ENCODE measurements around the gene UMODL1.

UMODL1 gene

DNA sequence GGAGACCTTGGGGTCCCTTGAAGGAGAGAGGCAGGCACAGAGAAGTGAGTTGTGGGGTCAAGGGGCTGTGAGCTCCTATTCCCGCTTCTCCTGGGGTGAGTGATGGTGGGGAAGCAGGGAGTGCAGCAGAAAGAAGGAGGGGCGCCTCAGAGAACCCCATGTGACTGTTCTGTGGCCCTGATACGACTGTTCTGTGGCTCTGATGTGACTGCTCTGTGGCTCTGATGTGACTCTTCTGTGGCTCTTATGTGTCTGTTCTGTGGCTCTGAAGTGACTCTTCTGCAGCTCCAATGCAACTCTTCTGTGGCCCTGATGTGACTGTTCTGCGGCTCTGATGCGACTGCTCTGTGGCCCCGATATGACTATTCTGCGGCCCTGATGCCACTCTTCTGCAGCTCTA lies 29.9 kb upstream of the UMODL1 start:
- H3K4me3 ChIP-seq (ENCODE audit: low read depth, low read length), result no peak overlapping the region
- H3K27me3 ChIP-seq, result no peaks in the 10 kb centered on the region
- no peaks in the 10 kb centered on the region for H3K36me3 ChIP-seq
- H3K9me3 ChIP-seq, result no peaks in the 10 kb centered on the region
- DNase-seq, result no peak
- H3K4me1 ChIP-seq, result no peaks in the 10 kb centered on the region
- TF ChIP-seq, protein P1, sequence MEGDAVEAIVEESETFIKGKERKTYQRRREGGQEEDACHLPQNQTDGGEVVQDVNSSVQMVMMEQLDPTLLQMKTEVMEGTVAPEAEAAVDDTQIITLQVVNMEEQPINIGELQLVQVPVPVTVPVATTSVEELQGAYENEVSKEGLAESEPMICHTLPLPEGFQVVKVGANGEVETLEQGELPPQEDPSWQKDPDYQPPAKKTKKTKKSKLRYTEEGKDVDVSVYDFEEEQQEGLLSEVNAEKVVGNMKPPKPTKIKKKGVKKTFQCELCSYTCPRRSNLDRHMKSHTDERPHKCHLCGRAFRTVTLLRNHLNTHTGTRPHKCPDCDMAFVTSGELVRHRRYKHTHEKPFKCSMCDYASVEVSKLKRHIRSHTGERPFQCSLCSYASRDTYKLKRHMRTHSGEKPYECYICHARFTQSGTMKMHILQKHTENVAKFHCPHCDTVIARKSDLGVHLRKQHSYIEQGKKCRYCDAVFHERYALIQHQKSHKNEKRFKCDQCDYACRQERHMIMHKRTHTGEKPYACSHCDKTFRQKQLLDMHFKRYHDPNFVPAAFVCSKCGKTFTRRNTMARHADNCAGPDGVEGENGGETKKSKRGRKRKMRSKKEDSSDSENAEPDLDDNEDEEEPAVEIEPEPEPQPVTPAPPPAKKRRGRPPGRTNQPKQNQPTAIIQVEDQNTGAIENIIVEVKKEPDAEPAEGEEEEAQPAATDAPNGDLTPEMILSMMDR (IDR thresholded peaks at IDR 0.05; ENCODE audit: low read depth, low read length), result no peak

DNA sequence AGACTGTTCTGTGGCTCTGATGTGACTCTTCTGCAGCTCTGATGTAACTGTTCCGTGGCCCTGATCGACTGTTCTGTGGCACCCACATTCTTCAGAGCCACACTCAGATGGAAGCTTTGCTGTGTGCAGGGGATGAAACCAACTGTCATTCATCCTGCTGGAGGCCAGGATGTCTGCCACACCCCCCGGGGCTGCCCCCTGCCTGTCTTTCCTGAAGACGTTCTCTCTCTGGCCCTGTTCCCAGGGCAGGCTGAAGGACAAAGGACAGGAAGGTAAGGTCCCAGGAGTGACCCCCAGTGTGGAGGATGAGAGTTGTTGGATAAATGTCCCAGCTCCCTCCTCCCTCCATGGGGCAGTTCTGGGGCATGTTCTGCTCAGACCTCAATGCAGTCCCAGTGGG lies 29.4 kb upstream of the UMODL1 start:
- H3K4me3 ChIP-seq (ENCODE audit: low read depth, low read length), result no peak overlapping the region
- H3K27me3 ChIP-seq, result no peaks in the 10 kb centered on the region
- H3K4me1 ChIP-seq, result no peaks in the 10 kb centered on the region
- H3K36me3 ChIP-seq, result no peaks in the 10 kb centered on the region
- TF ChIP-seq, protein P1 (IDR thresholded peaks at IDR 0.05; ENCODE audit: low read depth, low read length), result no peak
- DNase-seq, result no peak
- H3K9me3 ChIP-seq, result no peaks in the 10 kb centered on the region

DNA sequence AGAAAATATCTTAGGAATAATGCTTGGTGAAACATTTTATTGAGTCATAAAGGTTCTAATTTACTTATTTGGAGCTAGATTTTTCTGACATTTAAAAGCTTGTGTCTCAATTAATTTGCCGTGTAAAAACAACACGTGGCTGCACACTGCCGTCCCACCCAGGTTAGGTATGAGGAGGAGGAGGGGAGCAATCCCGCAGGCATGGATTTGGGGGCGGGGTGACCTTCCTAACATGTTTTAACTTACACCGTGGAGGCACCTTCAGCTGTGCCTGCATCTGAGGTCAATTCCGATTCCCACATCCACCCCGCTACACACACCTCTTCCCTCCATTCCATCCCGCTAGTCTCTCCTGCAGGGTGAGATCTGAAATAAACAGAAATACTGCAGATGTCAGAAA lies 28.5 kb upstream of the UMODL1 start:
- TF ChIP-seq, protein P1 (IDR thresholded peaks at IDR 0.05; ENCODE audit: low read depth, low read length), result no peak
- no peak for DNase-seq
- Histone ChIP-seq H3K4me1 (no peaks in the 10 kb centered on the region), H3K4me3 (ENCODE audit: low read depth, low read length) (no peak overlapping the region), H3K9me3 (no peaks in the 10 kb centered on the region), H3K27me3 (no peaks in the 10 kb centered on the region), H3K36me3 (no peaks in the 10 kb centered on the region)

DNA sequence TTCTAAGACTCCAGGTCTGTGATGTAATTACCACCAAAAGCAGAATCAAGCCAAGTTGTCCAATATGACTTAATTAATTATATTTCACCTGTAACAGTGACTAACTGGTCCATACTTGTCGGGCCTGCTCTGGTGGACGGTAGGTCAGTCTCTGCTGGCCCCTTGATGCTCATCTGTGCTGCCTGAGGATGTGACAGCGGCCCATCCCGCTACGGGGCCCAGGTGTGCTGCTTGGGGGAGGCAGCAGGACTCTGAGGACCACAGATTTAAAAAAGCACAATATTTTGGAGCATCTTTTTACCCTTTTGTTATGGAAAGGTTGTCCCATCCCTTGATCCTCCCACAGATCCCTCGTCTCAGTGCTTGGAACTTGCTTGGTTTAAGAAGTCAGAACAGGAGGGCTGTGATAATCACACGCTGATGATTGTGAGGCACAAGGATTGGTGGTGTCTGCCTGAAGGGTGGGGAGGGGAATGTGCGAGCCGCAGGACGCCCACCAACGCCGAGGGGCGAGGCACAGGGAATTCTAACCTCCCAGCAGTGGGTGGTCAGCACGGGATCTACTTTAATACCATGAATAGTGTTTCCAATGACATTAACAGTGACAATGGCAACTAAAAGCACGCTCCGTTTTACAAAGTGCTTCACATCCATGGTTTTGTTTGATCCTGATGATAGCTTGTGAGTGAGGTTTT lies 27.8 kb upstream of the UMODL1 start:
- H3K4me1 ChIP-seq, result no peaks in the 10 kb centered on the region
- no peaks in the 10 kb centered on the region for H3K36me3 ChIP-seq
- TF ChIP-seq, protein P1 (IDR thresholded peaks at IDR 0.05; ENCODE audit: low read depth, low read length), result no peak
- no peaks in the 10 kb centered on the region for H3K9me3 ChIP-seq
- no peak for DNase-seq
- no peaks in the 10 kb centered on the region for H3K27me3 ChIP-seq
- H3K4me3 ChIP-seq (ENCODE audit: low read depth, low read length), result no peak overlapping the region

DNA sequence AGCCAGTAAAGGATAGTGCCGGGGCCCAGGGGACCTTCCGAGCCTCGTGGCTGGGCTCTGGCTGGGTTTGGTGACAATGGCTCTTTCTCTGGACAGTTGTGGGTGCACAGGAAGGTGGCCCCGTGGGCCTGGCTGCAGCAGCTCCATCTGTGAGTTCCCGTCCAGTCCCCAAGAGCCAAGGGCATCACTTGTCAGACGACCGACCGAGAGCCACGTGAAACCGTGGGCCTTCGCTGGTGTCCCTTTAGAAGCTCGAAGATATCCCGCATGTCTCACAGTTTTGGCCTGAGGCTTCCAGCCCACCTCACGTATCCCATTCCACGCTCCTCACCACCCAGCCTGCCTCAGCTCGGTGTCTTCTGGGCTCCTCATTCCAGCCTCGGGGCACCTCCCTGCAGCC lies 27.2 kb upstream of the UMODL1 start:
- DNase-seq, result no peak
- Histone ChIP-seq H3K4me1 (no peaks in the 10 kb centered on the region), H3K9me3 (no peaks in the 10 kb centered on the region), H3K27me3 (no peaks in the 10 kb centered on the region), H3K4me3 (ENCODE audit: low read depth, low read length) (no peak overlapping the region), H3K36me3 (no peaks in the 10 kb centered on the region)
- TF ChIP-seq, protein P1 (IDR thresholded peaks at IDR 0.05; ENCODE audit: low read depth, low read length), result no peak

DNA sequence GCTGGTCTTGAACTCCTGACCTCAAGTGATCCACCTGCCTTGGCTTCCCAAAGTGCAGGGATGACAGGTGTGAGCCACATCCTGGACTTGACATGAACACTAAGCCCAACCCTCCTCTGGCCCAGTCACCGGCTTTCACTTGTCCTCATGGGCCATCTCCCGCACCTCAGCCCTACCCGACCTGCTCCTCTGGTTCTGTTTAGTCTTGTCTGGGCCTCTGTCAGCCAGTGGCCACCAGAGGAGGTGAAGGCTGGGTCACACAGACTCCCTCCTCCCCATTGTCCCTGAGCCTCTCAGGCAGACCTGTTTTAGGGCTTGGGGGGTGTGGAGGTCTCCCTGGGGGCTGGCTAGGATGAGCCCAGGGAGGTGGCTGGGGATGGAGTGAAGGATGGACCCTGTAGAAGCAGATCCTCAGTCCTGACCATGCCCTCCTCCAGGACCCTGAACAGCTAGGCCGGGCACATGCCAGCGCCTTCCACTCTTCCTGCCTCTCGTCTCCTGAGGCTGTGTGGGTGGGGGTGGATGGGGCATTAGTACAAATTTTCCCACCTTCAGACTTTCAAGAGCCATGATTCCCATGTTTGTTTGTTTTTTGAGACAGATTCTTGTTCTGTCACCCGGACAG lies 26.1 kb upstream of the UMODL1 start:
- TF ChIP-seq, protein P1 (IDR thresholded peaks at IDR 0.05; ENCODE audit: low read depth, low read length), result no peak
- no peaks in the 10 kb centered on the region for H3K4me1 ChIP-seq
- H3K36me3 ChIP-seq, result no peaks in the 10 kb centered on the region
- no peaks in the 10 kb centered on the region for H3K27me3 ChIP-seq
- no peak overlapping the region for H3K4me3 ChIP-seq (ENCODE audit: low read depth, low read length)
- H3K9me3 ChIP-seq, result no peaks in the 10 kb centered on the region
- DNase-seq, result no peak

All from BE2C (cell line).